HepG2 (cell line): ENCODE results near the gene SNAP47. TPM values are rescaled to one million over a fixed set of nuclear protein-coding genes. Genes with fewer than 3 reads are reported as not detected.
A peak's percentile ranks its signal among the peaks of the same experiment; 100 is the strongest.

Experiments
- ARNTL ChIP-seq: sonication (generic); formaldehyde crosslinking; IDR thresholded peaks from 2 replicates; pipeline ENCODE4 v1.4.0; 2020; ENCODE audit warnings: mild to moderate bottlenecking, missing genetic modification reagents
- HNRNPLL ChIP-seq: fragments of 200-400 bp; formaldehyde crosslinking; IDR thresholded peaks from 2 replicates; pipeline ENCODE4 v1.6.1; 2017; ENCODE audit warnings: mild to moderate bottlenecking, low read depth, low read length; ENCODE audit not compliant: poor library complexity, severe bottlenecking
- KLF9 ChIP-seq: IDR thresholded peaks from 2 replicates; pipeline ENCODE4 v1.6.1; 2016; ENCODE audit warnings: low read depth
- RBM22 ChIP-seq: fragments of 200-400 bp; formaldehyde crosslinking; optimal IDR thresholded peaks from 2 replicates; pipeline ENCODE3; 2017; ENCODE audit warnings: mild to moderate bottlenecking, low read length, moderate library complexity
- RBM39 ChIP-seq: fragments of 200-400 bp; formaldehyde crosslinking; IDR thresholded peaks from one replicate; pipeline ENCODE4 v1.6.1; 2018; ENCODE audit warnings: antibody characterized with exemption, mild to moderate bottlenecking, low read depth, low read length; ENCODE audit not compliant: poor library complexity, severe bottlenecking
- RFX5 ChIP-seq: IDR thresholded peaks from 2 replicates; pipeline ENCODE4 v1.6.1; 2011; ENCODE audit warnings: low read depth, low read length, improper control_type of control experiment
- SIX4 ChIP-seq: sonication (generic); formaldehyde crosslinking; IDR thresholded peaks from 2 replicates; pipeline ENCODE4 v1.4.0; 2020; ENCODE audit warnings: missing genetic modification reagents
- SP1 ChIP-seq, 2 experiments: fragments of 450-650 bp in 1 of 2; sonication (generic) in 1 of 2; formaldehyde crosslinking in 1 of 2; IDR thresholded peaks; 2 replicates each; pipeline versions ENCODE4 v1.4.0 to v1.6.1; 2016 to 2020; ENCODE audit warnings: missing genetic modification reagents in 1 of 2
- SP140L ChIP-seq: sonication (generic); formaldehyde crosslinking; IDR thresholded peaks from 2 replicates; pipeline ENCODE4 v1.4.0; 2020; ENCODE audit warnings: missing genetic modification reagents, borderline replicate concordance
- SUZ12 ChIP-seq: fragments of 150-350 bp; IDR thresholded peaks from 2 replicates; pipeline ENCODE4 v1.6.1; 2014; ENCODE audit warnings: low read depth, low read length
- TAF1 ChIP-seq: sonication (generic); formaldehyde crosslinking; IDR thresholded peaks from 2 replicates; pipeline ENCODE4 v1.4.0; 2020; ENCODE audit warnings: missing genetic modification reagents
- TFDP2 ChIP-seq: sonication (generic); formaldehyde crosslinking; IDR thresholded peaks from 2 replicates; pipeline ENCODE4 v1.4.0; 2020; ENCODE audit warnings: missing genetic modification reagents
- TIGD3 ChIP-seq: sonication (generic); formaldehyde crosslinking; IDR thresholded peaks from 2 replicates; pipeline ENCODE4 v1.5.1; 2020; ENCODE audit warnings: mild to moderate bottlenecking, missing genetic modification reagents, borderline replicate concordance
- TOPORS ChIP-seq: sonication (generic); formaldehyde crosslinking; IDR thresholded peaks from 2 replicates; pipeline ENCODE4 v1.8.0; 2023; ENCODE audit warnings: mild to moderate bottlenecking, missing genetic modification reagents
- ZNF143 ChIP-seq: sonication (generic); formaldehyde crosslinking; IDR thresholded peaks from 2 replicates; pipeline ENCODE4 v1.4.0; 2020; ENCODE audit warnings: missing genetic modification reagents
- ZNF207 ChIP-seq: fragments of 450-650 bp; IDR thresholded peaks from 2 replicates; pipeline ENCODE4 v1.6.1; 2016; ENCODE audit warnings: antibody characterized with exemption, borderline replicate concordance
- ZNF616 ChIP-seq: sonication (generic); formaldehyde crosslinking; IDR thresholded peaks from 2 replicates; pipeline ENCODE4 v1.5.0; 2020; ENCODE audit warnings: low read depth, mild to moderate bottlenecking, missing genetic modification reagents
- ZNF629 ChIP-seq: sonication (generic); formaldehyde crosslinking; conservative IDR thresholded peaks from 2 replicates; pipeline ENCODE4 v1.5.0; 2020; ENCODE audit warnings: missing genetic modification reagents
- ZNF670 ChIP-seq: sonication (generic); formaldehyde crosslinking; IDR thresholded peaks from 2 replicates; pipeline ENCODE4 v1.8.0; 2022; ENCODE audit warnings: mild to moderate bottlenecking, missing genetic modification reagents, borderline replicate concordance
- polyA plus RNA-seq, 8 experiments: library from polyadenylated mRNA; depleted of rRNA in 3 of 8; stranded (reverse) in 7 of 8; unstranded in 1 of 8; fragments of >200 nt; fragmentation: Illumina TruSeq in 4 of 8; extraction: Trizol in 4 of 8; gene quantifications; 2 replicates each; pipeline versions ENCODE4 v1.2.1 to v1.2.3, GENCODE V29; 2011 to 2016; ENCODE audit warnings: low read depth in 4 of 8, missing spikeins in 1 of 8, mixed read lengths in 1 of 8; ENCODE audit not compliant: insufficient read depth in 1 of 8
- total RNA-seq, 5 experiments: library from RNA; depleted of rRNA; stranded (reverse); fragments of >200 nt; fragmentation: Illumina TruSeq; extraction: Trizol; gene quantifications; 2 replicates each; pipeline ENCODE4 v1.2.3, GENCODE V29; 2016; ENCODE audit warnings: low read depth in 1 of 5
- TF ChIP-seq, protein P1 (sequence below): IDR thresholded peaks from 2 replicates; pipeline ENCODE4 v1.6.1; 2016; ENCODE audit warnings: missing compliant biosample characterization, missing genetic modification reagents, borderline replicate concordance
- TF ChIP-seq, protein P2 (sequence below): sonication (generic); IDR thresholded peaks from 2 replicates; pipeline ENCODE4 v1.6.1; 2016; ENCODE audit warnings: low read depth, borderline replicate concordance
- TF ChIP-seq, protein P3 (sequence below): sonication (generic); formaldehyde crosslinking; IDR thresholded peaks from 2 replicates; pipeline ENCODE4 v1.4.0; 2020; ENCODE audit warnings: missing genetic modification reagents

The SNAP47 gene
- total and polyA plus RNA-seq, 2 of the 13 experiments (the other 11 are each of a cell fraction or from before 2014, with no cell fraction given): 13.6 to 25.1 TPM

- TF ChIP-seq, protein P1, sequence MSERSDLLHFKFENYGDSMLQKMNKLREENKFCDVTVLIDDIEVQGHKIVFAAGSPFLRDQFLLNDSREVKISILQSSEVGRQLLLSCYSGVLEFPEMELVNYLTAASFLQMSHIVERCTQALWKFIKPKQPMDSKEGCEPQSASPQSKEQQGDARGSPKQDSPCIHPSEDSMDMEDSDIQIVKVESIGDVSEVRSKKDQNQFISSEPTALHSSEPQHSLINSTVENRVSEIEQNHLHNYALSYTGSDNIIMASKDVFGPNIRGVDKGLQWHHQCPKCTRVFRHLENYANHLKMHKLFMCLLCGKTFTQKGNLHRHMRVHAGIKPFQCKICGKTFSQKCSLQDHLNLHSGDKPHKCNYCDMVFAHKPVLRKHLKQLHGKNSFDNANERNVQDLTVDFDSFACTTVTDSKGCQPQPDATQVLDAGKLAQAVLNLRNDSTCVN: no peak
- TF ChIP-seq TIGD3 (no peak), TFDP2 (CRISPR knock-in tag) (no peak), SP140L (CRISPR knock-in tag) (no peak), ZNF629 (CRISPR knock-in tag) (no peak), ZNF143 (CRISPR knock-in tag) (no peak), SUZ12 (no peak), SP1 (IDR thresholded peaks at IDR 0.05) (no peak), SP1 (CRISPR knock-in tag; IDR thresholded peaks at IDR 0.05) (0 out of 2 replicates have a peak, but pooled peaks have one; percentile 26), RFX5 (no peak), ZNF207 (no peak), KLF9 (no peak; the same call in 1 of the 2 replicates), HNRNPLL (no peak), SIX4 (CRISPR knock-in tag) (no peak), TOPORS (peak; percentile 47; the same call in 1 of the 2 replicates), RBM39 (no peak), ZNF670 (CRISPR knock-in tag) (no peak), ZNF616 (CRISPR knock-in tag) (no peak), TAF1 (no peak; the same call in 1 of the 2 replicates), ARNTL (CRISPR knock-in tag) (no peak), RBM22 (no peak)
- TF ChIP-seq, protein P2, sequence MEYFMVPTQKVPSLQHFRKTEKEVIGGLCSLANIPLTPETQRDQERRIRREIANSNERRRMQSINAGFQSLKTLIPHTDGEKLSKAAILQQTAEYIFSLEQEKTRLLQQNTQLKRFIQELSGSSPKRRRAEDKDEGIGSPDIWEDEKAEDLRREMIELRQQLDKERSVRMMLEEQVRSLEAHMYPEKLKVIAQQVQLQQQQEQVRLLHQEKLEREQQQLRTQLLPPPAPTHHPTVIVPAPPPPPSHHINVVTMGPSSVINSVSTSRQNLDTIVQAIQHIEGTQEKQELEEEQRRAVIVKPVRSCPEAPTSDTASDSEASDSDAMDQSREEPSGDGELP: no peak
- TF ChIP-seq, protein P3, sequence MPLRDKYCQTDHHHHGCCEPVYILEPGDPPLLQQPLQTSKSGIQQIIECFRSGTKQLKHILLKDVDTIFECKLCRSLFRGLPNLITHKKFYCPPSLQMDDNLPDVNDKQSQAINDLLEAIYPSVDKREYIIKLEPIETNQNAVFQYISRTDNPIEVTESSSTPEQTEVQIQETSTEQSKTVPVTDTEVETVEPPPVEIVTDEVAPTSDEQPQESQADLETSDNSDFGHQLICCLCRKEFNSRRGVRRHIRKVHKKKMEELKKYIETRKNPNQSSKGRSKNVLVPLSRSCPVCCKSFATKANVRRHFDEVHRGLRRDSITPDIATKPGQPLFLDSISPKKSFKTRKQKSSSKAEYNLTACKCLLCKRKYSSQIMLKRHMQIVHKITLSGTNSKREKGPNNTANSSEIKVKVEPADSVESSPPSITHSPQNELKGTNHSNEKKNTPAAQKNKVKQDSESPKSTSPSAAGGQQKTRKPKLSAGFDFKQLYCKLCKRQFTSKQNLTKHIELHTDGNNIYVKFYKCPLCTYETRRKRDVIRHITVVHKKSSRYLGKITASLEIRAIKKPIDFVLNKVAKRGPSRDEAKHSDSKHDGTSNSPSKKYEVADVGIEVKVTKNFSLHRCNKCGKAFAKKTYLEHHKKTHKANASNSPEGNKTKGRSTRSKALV (CRISPR knock-in tag): 0 out of 2 replicates have a peak, but pooled peaks have one; percentile 21
Measured at GRCh38 chr1:227728059-227728891, 7.0 kb upstream of the SNAP47 start (continued).
